ENCODE measurements around the gene CITED1.

GRCh38 chrX:72271812-72272211 lies 33.9 kb downstream of the CITED1 start:
- no peak for TF ChIP-seq POLR2A (IDR thresholded peaks at IDR 0.05)
- TF ChIP-seq CTCF (IDR thresholded peaks at IDR 0.05): no peak
